NB4 (cell line): ENCODE measurements around the gene SEMA5A.

Experiments used
- DNase-seq: peaks from one replicate; pipeline ENCODE4 v3.0.0; 2010; ENCODE audit warnings: low read depth
- H3K4me3 ChIP-seq: one replicate; pipeline ENCODE4 v1.5.1; 2011; ENCODE audit warnings: mild to moderate bottlenecking, low read depth, low read length, moderate library complexity
- MYC ChIP-seq: IDR thresholded peaks from 2 replicates; pipeline ENCODE4 v1.6.1; 2011; ENCODE audit warnings: low read depth, low read length
- POLR2A ChIP-seq: IDR thresholded peaks from 2 replicates; pipeline ENCODE4 v1.6.1; 2011; ENCODE audit warnings: mild to moderate bottlenecking; ENCODE audit not compliant: insufficient read length; ENCODE audit errors: extremely low read depth
- TF ChIP-seq, protein P1 (sequence below): IDR thresholded peaks from one replicate; pipeline ENCODE4 v1.5.1; 2012; ENCODE audit warnings: low read depth, low read length
- TF ChIP-seq, protein P2 (sequence below): IDR thresholded peaks from 2 replicates; pipeline ENCODE4 v1.6.1; 2011; ENCODE audit warnings: low read depth, low read length

The SEMA5A gene

DNA sequence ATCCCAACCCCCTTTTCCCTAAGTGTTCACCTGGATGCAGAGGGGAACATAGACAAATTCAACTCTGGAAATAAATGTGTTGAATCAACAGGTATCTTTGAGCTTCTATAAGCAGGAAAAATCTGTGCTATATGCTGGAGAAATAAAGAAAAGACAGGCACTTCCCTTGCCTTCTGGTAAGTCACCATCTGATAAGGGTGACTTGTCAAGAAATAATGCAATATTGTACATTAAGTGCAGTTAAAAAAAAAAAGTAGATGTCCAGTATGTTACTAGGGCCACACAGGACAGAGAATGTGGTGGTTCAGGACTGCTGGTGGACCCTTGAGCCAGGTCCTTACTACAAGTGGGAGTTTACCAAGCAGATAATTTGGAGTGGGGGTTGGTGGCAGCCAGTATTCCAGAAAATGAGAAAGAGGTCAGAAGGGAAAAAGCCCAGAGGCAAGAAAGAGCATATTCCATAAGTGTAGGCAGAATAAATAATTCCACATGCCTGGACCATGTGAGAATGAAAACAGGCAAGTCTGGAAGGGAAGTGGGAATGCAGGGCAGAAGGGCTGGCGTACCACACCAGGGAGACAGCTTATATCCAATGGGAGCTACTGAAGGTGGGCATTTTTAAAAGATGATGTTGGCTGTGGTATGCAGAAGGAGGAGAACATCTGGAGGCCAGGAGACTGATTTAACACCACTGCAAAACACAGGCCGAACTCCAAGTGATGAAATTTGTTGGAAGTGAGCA is 209.9 kb downstream of the SEMA5A start:
- H3K4me3 ChIP-seq: no peak overlapping the region
- no peak for TF ChIP-seq MYC
- no peak for TF ChIP-seq POLR2A
- TF ChIP-seq, protein P1, sequence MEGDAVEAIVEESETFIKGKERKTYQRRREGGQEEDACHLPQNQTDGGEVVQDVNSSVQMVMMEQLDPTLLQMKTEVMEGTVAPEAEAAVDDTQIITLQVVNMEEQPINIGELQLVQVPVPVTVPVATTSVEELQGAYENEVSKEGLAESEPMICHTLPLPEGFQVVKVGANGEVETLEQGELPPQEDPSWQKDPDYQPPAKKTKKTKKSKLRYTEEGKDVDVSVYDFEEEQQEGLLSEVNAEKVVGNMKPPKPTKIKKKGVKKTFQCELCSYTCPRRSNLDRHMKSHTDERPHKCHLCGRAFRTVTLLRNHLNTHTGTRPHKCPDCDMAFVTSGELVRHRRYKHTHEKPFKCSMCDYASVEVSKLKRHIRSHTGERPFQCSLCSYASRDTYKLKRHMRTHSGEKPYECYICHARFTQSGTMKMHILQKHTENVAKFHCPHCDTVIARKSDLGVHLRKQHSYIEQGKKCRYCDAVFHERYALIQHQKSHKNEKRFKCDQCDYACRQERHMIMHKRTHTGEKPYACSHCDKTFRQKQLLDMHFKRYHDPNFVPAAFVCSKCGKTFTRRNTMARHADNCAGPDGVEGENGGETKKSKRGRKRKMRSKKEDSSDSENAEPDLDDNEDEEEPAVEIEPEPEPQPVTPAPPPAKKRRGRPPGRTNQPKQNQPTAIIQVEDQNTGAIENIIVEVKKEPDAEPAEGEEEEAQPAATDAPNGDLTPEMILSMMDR: no peak
- TF ChIP-seq, protein P2, sequence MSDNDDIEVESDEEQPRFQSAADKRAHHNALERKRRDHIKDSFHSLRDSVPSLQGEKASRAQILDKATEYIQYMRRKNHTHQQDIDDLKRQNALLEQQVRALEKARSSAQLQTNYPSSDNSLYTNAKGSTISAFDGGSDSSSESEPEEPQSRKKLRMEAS: no peak
- no peak for DNase-seq

DNA sequence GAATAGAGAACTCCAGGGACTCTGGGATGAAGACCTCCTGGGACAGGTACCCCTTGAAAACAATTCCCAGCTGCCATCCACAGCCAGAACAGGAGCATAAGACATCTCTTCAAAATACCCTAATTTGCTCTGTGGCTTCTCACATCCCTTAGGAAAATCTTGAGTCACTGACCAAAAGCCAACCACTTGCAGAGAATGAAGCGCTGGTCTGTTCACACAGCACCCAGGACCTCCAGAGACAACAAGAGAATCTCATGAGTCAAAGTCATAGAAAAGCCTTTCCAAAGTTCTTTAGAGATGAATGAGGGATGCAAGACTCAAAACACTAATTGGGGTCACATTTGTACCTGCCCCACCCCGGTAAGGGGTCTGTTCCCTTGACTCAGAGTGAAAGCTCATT is 210.6 kb downstream of the SEMA5A start:
- H3K4me3 ChIP-seq: no peak overlapping the region
- DNase-seq: no peak
- TF ChIP-seq POLR2A: no peak
- TF ChIP-seq, protein P1: no peak
- no peak for TF ChIP-seq MYC
- TF ChIP-seq, protein P2: no peak

DNA sequence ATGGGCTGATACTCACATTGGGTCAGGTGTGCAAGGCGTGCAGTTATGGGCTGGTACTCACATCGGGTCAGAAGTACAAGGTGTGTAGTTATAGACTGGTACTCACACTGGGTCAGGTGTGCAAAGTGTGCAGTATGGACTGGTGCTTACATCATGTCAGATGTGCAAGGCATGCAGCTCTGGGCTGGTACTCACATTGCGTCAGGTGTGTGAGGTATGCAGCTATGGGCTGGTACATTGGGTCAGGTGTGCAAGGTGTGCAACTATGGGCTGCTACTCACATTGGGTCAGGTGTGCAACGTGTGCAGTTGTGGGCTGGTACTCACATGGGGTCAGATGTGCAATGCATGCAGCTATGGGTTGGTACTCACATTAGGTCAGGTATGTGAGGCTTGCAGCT is 213.8 kb downstream of the SEMA5A start:
- TF ChIP-seq, protein P2: no peak
- TF ChIP-seq MYC (no peak), POLR2A (no peak)
- TF ChIP-seq, protein P1: no peak
- no peak for DNase-seq
- no peak overlapping the region for H3K4me3 ChIP-seq

DNA sequence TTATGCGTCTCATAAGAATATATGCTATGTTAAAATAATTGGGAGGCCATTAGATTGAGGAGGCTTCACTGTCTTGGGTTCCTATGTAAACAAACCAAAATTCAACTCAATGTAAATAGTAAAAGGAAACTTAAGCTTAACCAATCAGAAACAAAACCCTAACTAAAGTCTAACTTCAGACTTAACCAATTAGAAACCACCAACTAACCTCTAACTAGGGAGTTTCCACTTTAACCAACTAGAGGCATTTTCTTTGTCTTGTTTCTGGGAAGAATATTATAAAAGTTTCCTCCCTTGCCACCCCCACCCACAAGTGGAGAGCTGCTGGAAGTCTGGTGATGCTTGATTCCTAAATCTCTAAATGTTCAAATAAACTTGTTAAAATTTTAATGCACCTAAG is 214.5 kb downstream of the SEMA5A start:
- DNase-seq: no peak
- no peak for TF ChIP-seq POLR2A
- TF ChIP-seq, protein P2: no peak
- no peak for TF ChIP-seq MYC
- TF ChIP-seq, protein P1: no peak

DNA sequence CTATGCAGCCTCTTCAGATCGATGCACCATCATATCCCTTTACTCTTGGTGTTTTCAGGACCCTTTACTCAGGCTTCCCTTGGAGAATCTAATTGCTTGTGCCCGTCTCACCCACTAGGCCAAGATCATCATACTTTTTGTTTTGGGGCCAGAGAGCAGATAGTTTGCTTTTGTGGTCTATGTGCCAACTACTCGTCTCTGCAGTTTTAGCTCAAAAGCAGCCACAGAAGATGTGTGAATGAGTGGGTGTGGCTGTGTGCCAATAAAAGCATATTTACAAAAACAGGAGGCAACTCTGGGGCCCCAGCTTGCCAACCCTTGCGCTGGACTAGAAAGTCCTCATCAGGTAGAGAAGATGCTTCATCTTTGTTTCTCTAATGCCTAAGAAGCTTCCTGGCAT is 216.8 kb downstream of the SEMA5A start:
- DNase-seq: no peak
- TF ChIP-seq, protein P1: no peak
- TF ChIP-seq, protein P2: no peak
- TF ChIP-seq POLR2A (no peak), MYC (no peak)
- no peak overlapping the region for H3K4me3 ChIP-seq

More for the DNA sequence above, 214.5 kb downstream of the SEMA5A start:
- H3K4me3 ChIP-seq: no peak overlapping the region
